IPS-18a (cell line): ENCODE measurements around the gene ADH1C.
"Not testable (repeated sequence)": the region's sequence is repeated elsewhere in the genome, so short reads cannot be mapped to it uniquely, and the experiment has no call there.

Source experiments
- H3K27ac ChIP-seq: one replicate; pipeline ENCODE4 v1.5.1; 2013; ENCODE audit warnings: low read length
- H3K27me3 ChIP-seq: one replicate; pipeline ENCODE4 v1.6.1; 2013; ENCODE audit warnings: mild to moderate bottlenecking, low read length; ENCODE audit not compliant: control insufficient read depth, insufficient read depth
- H3K36me3 ChIP-seq: one replicate; pipeline ENCODE4 v1.6.1; 2013; ENCODE audit warnings: low read depth, low read length; ENCODE audit not compliant: control insufficient read depth
- H3K4me1 ChIP-seq: one replicate; pipeline ENCODE4 v1.6.1; 2013; ENCODE audit warnings: low read depth, low read length; ENCODE audit not compliant: control insufficient read depth
- H3K4me3 ChIP-seq: one replicate; pipeline ENCODE4 v1.5.1; 2013; ENCODE audit warnings: low read length
- H3K9ac ChIP-seq: one replicate; pipeline ENCODE4 v1.6.1; 2013; ENCODE audit warnings: mild to moderate bottlenecking, low read length, moderate library complexity
- H3K9me3 ChIP-seq: one replicate; pipeline ENCODE4 v1.6.1; 2013; ENCODE audit warnings: low read depth, low read length; ENCODE audit not compliant: control insufficient read depth

ADH1C gene

DNA sequence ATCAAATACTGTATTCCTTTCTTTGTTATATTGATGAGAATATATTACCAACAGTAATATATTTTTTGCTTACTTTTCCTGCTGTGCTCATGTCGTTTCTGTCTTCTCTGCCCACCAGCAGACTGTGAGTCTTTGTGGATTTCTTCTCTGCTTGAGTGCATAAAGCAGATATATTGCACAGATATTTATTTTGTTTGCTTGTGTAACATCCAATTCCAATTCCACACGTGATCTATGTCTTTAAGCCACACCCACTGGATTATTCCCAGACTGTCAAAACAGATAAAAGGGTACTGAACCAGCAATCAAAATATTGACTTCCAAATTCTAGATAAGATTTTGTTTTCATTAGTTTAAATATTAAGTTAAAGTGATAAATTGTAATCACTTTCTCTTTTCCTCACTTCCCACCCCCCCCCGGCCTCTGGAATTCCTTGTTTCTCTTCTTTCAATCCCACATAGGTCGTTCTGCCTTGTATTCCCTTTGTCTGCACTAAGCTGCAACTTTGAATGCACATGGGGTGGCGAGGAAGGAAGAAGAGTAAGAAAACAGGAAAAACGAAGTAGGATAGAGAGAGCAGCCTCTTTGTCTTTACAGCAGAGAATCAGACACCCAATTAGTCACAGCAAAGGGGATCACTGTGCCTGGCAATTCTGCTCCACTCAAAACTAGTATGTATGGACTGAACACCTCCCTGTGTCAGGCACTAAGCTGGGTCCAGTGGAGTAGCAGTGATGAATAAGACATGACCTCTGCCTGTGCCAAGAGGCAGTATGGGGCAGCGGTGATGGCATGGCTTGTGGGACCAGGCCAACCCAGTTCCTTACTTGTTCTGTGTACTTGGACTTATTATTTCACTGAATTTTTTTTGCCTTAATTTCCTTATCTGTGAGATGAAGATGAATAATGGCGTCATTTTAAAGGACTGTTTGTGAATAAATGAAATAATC is 31.0 kb downstream of the ADH1C start, which contains the start of gene ADH1B:
Gene ADH1B, minus strand, starts transcription at position 161 of the 951 bp plus-strand sequence. Its CDS starts 70 bp downstream, at position 91.
- Histone ChIP-seq H3K4me3 (no peak within 1 kb of the TSS), H3K27me3 (no peaks in the 10 kb centered on the region), H3K9ac (no peak within 1 kb of the TSS), H3K27ac (no peak within 1 kb of the TSS), H3K4me1 (peaks cover 10% of the 10 kb centered on the region), H3K36me3 (no peaks in the 10 kb centered on the region), H3K9me3 (no peaks in the 10 kb centered on the region)

DNA sequence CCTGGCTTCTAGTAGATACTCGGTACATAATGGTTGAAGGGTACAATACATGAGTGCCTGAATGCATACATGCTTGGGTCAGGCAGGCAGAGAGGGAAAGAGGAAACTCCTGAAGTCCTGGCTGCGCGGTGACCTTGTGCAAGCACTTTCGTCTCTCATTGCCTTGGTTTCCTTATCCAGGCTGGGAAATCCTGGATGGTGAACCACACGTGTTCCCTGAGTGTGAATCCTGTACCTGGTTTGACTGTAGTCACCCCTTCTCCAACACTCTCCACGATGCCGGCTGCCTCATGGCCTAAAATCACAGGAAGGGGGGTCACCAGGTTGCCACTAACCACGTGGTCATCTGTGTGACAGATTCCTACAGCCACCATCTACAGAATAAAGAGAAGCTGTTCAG is 34.7 kb downstream of the ADH1C start:
- not testable (repeated sequence) for H3K36me3 ChIP-seq, H3K9me3 ChIP-seq, H3K4me3 ChIP-seq, H3K27me3 ChIP-seq, H3K9ac ChIP-seq, H3K27ac ChIP-seq
- peaks cover 10% of the 10 kb centered on the region for H3K4me1 ChIP-seq

- no peaks in the 10 kb centered on the region for H3K9me3 ChIP-seq
- no peak overlapping the region for H3K27ac ChIP-seq
- no peaks in the 10 kb centered on the region for H3K27me3 ChIP-seq
- H3K4me3 ChIP-seq: no peak overlapping the region
- H3K36me3 ChIP-seq: no peaks in the 10 kb centered on the region
- H3K4me1 ChIP-seq: peaks cover 10% of the 10 kb centered on the region
- H3K9ac ChIP-seq: no peak overlapping the region
Observed at GRCh38 chr4:99317354-99317753, 35.2 kb downstream of the ADH1C start.

DNA sequence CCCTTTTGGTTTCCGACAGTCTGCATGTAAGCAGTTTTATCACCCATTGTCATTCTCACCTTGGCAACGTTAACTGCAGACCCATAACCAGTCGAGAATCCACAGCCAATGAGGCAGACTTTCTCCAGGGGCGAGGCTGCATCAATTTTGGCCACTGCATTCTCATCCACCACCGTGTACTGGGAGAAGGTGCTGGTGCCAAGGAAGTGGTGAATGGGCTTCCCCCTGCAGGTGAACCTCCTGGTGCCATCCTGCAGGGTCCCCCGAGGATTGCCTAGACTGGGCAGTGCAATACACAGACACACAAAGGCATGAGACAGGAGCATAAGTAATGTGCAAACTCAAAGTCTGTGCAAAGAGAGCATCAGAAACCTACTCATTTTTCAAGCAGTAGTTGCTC is 36.7 kb downstream of the ADH1C start:
- H3K9ac ChIP-seq: no peak overlapping the region

DNA sequence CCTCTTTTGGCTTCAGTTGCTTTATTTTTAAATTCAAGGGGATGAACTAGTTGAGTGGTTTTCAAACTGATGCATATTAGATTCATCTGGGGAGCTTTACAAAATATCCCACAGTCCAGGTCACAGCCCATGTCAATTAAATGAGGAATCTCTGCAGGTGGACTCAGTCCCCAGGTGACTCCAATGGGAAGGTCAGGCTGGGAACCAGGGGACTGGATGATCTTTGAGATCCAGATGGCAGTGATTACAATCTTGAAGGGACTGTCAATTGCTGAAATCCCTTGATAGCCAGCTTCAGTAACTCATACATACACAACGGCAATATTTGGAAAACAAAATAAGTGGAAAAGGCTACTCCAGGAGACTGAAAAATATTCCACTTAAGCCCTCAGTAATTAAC is 38.3 kb downstream of the ADH1C start:
- peaks cover 7% of the 10 kb centered on the region for H3K4me1 ChIP-seq
- H3K36me3 ChIP-seq: no peaks in the 10 kb centered on the region
- no peak overlapping the region for H3K27ac ChIP-seq
- no peak overlapping the region for H3K9ac ChIP-seq
- no peaks in the 10 kb centered on the region for H3K9me3 ChIP-seq
- H3K27me3 ChIP-seq: no peaks in the 10 kb centered on the region
- no peak overlapping the region for H3K4me3 ChIP-seq

More for the DNA sequence above, 36.7 kb downstream of the ADH1C start:
- H3K4me3 ChIP-seq: no peak overlapping the region
- no peaks in the 10 kb centered on the region for H3K9me3 ChIP-seq
- H3K27ac ChIP-seq: no peak overlapping the region
- H3K4me1 ChIP-seq: no peaks in the 10 kb centered on the region
- H3K27me3 ChIP-seq: no peaks in the 10 kb centered on the region
- H3K36me3 ChIP-seq: no peaks in the 10 kb centered on the region

- Histone ChIP-seq H3K36me3 (no peaks in the 10 kb centered on the region), H3K9me3 (no peaks in the 10 kb centered on the region), H3K27ac (no peak overlapping the region), H3K27me3 (no peaks in the 10 kb centered on the region), H3K4me3 (no peak overlapping the region), H3K9ac (no peak overlapping the region), H3K4me1 (peaks cover 7% of the 10 kb centered on the region)
Observed at GRCh38 chr4:99310389-99310788, 42.2 kb downstream of the ADH1C start.

GRCh38 chr4:99305638-99306400 is 46.7 kb downstream of the ADH1C start:
- Histone ChIP-seq H3K27me3 (no peaks in the 10 kb centered on the region), H3K27ac (no peak overlapping the region), H3K9ac (no peak overlapping the region), H3K4me1 (peaks cover 7% of the 10 kb centered on the region), H3K9me3 (no peaks in the 10 kb centered on the region), H3K36me3 (no peaks in the 10 kb centered on the region), H3K4me3 (no peak overlapping the region)

DNA sequence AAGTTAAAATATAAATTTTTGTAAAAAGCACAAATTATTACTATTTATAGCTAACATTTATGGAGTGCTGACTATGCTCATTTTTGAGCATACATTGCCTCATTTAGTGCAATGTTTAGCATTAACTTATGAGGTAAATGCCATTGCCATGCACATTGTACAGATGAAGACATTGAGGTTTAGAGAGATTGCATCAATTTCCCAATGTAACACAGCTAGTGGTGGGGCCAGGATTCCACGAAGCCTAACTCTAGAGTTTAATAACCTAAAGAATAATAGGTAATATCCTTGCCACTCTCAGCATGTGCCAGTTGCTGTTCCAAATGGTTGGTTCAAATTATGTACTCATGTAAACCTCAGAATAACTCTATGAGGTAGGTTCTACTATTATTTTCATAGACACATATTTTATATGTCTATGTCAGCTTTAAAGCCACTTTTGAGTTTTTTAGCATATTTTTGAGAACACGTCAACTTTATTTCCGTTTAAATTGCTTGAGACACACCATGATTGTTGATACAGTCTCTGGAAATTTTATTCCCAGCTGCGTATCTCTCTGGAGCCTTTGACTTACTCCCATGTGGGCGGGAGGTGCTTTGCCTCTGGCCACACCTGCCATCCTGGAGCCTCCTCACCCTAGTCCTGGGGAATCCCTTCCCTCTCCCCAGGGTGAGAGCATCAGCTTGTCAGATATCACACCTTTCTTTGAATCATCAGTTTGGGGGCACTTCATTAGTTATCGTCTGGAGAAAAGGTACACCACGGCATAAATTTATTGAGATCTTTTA is 51.0 kb downstream of the ADH1C start:
- no peaks in the 10 kb centered on the region for H3K9me3 ChIP-seq
- no peaks in the 10 kb centered on the region for H3K27me3 ChIP-seq
- H3K27ac ChIP-seq: no peak overlapping the region
- H3K4me3 ChIP-seq: no peak overlapping the region
- no peaks in the 10 kb centered on the region for H3K4me1 ChIP-seq
- H3K36me3 ChIP-seq: no peaks in the 10 kb centered on the region
- no peak overlapping the region for H3K9ac ChIP-seq

- no peaks in the 10 kb centered on the region for H3K4me1 ChIP-seq
- no peaks in the 10 kb centered on the region for H3K9me3 ChIP-seq
- no peak overlapping the region for H3K4me3 ChIP-seq
- no peaks in the 10 kb centered on the region for H3K27me3 ChIP-seq
- no peaks in the 10 kb centered on the region for H3K36me3 ChIP-seq
- no peak overlapping the region for H3K9ac ChIP-seq
- H3K27ac ChIP-seq: no peak overlapping the region
Observed at GRCh38 chr4:99300934-99301333, 51.6 kb downstream of the ADH1C start.

- Histone ChIP-seq H3K9me3 (no peaks in the 10 kb centered on the region), H3K27ac (no peak overlapping the region), H3K9ac (no peak overlapping the region), H3K27me3 (no peaks in the 10 kb centered on the region), H3K4me3 (no peak overlapping the region), H3K36me3 (no peaks in the 10 kb centered on the region), H3K4me1 (no peaks in the 10 kb centered on the region)
Observed at GRCh38 chr4:99293357-99293756, 59.2 kb downstream of the ADH1C start.
